HG03280 (cell line): ENCODE results near the gene AUP1.

Experiments used
- ATAC-seq: cut with Tn5 transposase; IDR thresholded peaks from one replicate; pipeline ENCODE4 v1.9.1; 2021; ENCODE audit warnings: mild to moderate bottlenecking, moderate library complexity; ENCODE audit not compliant: unreplicated experiment

AUP1 gene

GRCh38 chr2:74558284-74559230 is 29.1 kb upstream of the AUP1 start:
- ATAC-seq: no peak

DNA sequence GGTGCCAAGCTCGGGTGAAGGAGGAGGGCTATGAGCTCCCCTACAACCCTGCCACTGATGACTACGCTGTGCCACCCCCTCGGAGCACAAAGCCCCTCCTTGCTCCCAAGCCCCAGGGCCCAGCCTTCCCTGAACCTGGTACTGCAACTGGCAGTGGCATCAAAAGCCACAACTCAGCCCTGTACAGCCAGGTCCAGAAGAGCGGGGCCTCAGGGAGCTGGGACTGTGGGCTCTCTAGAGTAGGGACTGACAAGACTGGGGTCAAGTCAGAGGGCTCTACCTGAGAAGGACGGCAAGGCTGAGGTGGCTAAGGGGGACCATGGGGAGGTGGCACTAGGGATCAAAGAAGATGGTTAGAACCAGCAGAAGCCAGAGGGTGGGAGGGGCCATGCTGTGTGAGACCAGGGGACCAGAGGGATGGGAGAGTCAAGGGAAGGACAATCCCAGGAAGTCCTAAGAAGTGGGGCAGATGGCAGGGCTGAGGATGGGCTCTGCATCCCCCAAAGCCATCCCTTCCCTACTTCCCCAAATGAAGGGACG is 27.4 kb upstream of the AUP1 start:
- ATAC-seq: no peak

GRCh38 chr2:74556159-74556558 is 26.7 kb upstream of the AUP1 start:
- ATAC-seq: no peak

DNA sequence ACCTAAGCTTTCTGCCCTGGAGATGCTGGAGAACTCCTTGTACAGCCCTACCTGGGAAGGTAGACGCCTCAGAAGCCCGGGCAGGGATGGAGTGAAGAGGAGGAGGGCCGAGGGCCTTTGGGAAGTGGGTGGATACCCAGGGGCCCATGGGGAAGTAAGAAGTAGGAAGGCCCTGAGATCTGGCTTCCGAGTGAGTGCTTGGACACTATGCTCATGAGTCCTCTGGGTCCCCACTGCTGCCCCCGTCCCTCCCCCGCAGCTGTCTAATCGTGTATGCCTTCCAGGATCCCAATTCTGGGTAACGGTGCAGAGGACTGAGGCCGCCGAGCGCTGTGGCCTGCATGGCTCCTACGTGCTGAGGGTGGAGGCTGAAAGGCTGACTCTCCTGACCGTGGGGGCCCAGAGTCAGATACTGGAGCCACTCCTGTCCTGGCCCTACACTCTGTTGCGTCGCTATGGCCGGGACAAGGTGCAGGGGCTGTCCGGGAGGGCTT is 26.2 kb upstream of the AUP1 start:
- ATAC-seq: no peak

GRCh38 chr2:74554820-74555531 is 25.5 kb upstream of the AUP1 start:
- peak; percentile 43 for ATAC-seq

GRCh38 chr2:74553892-74554819 is 24.6 kb upstream of the AUP1 start, which contains the start of the genes DOK1 and LOXL3:
TSS of gene DOK1 (plus strand) at chr2:74554720. CDS start at chr2:74554755, 35 bp downstream.
TSS of gene LOXL3 (minus strand) at chr2:74553942. CDS start at chr2:74552634, 1,308 bp downstream.
- ATAC-seq: peak; percentile 43

DNA sequence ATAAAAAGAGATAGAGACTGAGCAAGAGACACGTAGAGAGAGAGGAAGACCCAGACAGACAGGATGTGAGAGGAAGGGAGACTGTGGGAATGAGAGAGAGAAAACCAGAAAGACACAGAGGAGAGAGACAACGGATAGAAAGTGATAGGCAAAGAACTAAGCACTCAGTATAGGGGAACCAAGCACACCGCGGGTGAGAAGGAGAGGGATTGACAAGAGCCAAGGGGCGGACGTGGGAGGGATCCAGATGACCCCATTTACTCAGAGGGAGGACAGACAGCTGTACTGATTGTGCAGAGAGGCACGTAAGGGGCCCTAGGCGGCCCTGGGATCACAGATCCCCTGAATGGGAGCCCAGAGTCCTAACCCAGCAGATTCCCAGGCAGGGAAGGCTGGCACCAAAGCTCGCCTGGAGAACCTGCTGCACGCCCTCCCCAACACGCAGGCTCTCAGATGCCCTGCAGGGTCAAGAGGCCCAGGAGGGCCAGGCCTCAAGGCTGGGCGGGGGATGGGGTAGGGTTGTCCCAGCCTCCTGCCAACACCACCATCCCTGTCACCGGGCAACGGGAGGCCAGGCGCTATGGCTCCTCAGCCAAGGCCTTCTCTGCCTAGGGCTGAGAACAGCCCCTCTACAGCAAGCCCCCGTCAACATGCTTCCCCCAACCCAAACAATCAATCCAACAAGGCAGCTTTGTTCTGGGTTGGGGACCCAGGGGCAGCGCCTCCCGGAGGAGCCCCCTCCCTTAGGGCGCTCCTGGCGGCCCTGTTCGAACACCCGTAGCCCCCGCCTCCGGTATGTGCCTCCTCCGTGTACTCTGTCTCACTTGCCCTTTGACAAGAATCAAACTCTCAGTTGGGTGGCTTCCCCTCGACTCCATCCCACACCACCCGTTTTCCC is 23.7 kb upstream of the AUP1 start:
- no peak for ATAC-seq

GRCh38 chr2:74551942-74552913 is 22.7 kb upstream of the AUP1 start:
- ATAC-seq: no peak

DNA sequence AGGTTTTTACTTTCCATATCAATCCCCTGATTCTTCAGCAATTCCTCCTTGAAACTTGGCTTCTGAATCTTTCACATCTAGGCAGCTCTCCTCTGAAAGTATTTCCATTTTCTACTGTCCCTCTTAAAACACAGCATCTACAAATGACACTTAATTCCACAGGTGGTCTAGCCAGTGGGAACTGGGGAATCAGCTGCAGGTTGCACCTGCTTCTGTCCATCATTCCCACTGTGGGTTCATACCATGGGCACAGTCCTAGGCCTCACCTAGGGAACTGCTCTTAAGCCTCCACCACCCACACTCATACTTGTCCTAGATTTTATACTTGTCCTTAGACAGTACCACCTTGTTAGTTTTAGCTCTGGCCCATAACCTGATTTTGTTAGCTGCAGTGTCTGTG is 22.0 kb upstream of the AUP1 start:
- no peak for ATAC-seq

- no peak for ATAC-seq
Measured at GRCh38 chr2:74550231-74550630, 20.7 kb upstream of the AUP1 start.

DNA sequence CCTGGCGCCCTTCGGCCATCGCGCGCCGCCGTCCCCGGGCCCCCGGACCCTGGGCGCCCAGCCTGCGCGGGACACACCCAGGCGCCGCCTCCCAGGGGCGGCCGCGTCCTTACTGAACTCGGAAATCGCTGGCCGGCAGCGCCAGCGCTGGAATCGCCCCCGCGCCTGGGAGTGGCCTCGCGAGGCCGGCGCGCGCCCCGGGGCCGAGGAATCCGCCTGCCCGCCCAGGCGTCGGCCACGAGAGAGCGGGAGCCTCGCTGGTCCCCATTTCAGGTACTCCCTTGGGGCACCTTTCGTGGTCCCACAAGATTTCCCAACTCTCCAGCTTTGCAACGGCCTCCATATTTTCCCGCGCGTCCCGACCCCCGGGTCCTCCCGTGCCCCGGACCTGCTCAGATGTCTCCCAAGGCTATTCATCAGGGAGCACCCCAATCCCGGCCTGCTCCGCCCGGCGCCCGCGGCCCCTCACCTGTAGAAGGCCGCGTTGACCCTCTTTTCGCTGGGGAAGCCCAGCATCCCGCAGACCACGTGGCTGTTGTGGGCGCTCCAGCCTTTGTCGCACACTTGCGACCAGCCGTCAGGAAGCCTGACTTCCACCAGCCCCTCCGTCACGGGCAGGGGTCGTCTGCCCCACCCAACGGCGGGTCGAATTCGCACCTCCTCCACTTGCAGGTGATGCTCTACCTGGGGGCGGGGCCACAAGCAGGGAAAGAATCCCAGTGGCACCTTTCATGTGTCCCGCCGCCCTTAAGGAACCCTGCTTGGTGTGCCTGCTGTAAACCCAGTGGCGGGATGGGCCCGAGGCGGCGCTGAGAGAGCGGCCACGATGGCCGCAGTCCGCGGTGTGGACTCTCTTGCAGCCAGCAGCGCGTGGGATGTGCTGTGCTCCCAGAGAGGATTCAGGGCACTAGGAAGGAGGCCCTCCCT is 19.7 kb upstream of the AUP1 start:
- ATAC-seq: no peak

DNA sequence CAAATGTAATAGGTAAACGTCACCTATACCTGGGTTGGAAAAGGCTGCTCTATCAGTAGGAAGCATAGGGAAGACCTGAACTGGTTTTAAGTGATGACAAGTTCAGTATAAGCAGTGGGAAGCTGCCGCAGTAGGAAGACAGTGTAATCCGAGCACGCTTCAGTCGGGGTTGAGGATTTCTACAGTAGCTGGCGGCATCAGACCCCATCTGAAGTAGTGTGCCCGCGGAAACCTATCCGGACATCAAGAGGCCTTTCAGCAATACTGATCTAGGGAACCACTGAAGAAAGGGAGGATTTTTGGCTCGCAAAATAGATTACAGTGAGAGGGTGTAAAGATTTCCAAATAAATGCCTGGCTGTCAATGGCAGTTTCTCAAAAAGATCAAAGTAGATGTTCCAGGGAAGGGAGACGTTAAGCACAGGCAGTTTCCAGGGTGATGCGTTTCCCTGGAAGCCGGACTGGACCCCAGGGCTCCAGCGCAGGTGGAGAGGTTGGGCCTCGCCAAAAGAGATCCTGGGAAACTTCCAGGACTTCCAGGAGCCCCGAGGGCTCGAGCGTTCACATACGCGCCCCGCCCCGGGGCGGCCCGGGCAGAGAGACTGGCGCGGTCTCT is 18.9 kb upstream of the AUP1 start:
- no peak for ATAC-seq

DNA sequence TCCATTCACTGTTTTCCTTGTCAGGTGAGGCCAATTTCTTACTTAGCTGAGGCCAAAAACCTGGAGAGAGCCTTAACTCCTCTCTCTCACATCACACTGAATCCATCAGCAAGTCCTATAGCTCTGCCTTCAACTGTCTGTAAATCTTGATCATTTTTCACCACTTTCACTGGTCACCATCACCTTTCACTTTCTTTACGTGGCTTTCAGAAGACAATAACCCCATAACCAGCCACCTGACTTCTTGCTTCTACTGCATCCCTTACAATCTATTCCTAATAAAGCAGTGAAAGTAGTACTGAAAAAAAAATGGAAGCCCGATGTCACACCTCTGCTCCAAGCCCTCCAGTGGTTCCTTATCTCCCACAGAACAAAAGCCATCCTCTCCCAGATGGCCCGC is 16.5 kb upstream of the AUP1 start:
- ATAC-seq: no peak

- ATAC-seq: no peak
Measured at GRCh38 chr2:74544634-74545033, 15.1 kb upstream of the AUP1 start.

- ATAC-seq: no peak
Measured at GRCh38 chr2:74542978-74543377, 13.5 kb upstream of the AUP1 start.

GRCh38 chr2:74540291-74540690 is 10.8 kb upstream of the AUP1 start:
- ATAC-seq: no peak

- ATAC-seq: no peak
Measured at GRCh38 chr2:74538881-74539339, 9.4 kb upstream of the AUP1 start.
